Esophagus muscularis mucosa (tissue), 3 donors: ENCODE data around the gene CDH16.

ENCODE experiments used
- POLR2A ChIP-seq: fragments of 450-650 bp; IDR thresholded peaks from one replicate; pipeline ENCODE4 v1.6.1; 2017; ENCODE audit warnings: antibody characterized with exemption, moderate library complexity, mild to moderate bottlenecking, low read depth
- POLR2AphosphoS5 ChIP-seq, 2 donors: sonication (generic); formaldehyde crosslinking; IDR thresholded peaks; one replicate each; pipeline ENCODE4 v1.6.1; 2017; ENCODE audit warnings: antibody characterized with exemption in 2 of 2
- TF ChIP-seq, protein P1 (sequence below), 3 experiments: fragments of 200-600 bp in 2 of 3; fragments of 450-650 bp in 1 of 3; sonication (generic) in 2 of 3; IDR thresholded peaks; one replicate each; pipeline ENCODE4 v1.5.1; 2017 to 2019; ENCODE audit warnings: antibody characterized with exemption in 3 of 3, mild to moderate bottlenecking in 2 of 3, moderate library complexity in 1 of 3

DNA sequence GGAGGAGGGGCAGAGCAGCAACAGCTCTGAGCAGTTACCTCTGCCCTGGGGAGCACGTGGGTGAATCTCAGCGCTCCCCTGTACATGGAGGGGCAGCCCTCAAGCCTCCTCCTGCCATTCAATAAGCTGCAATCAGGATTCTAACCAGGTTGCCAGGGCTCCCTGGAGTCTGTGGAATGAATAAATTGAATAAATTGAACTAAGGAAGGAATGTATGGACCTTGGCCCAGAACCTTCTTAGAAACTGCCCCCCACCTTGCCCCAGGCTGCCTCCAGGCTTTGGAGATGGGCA lies 1.6 kb upstream of the CDH16 start:
- TF ChIP-seq, protein P1, sequence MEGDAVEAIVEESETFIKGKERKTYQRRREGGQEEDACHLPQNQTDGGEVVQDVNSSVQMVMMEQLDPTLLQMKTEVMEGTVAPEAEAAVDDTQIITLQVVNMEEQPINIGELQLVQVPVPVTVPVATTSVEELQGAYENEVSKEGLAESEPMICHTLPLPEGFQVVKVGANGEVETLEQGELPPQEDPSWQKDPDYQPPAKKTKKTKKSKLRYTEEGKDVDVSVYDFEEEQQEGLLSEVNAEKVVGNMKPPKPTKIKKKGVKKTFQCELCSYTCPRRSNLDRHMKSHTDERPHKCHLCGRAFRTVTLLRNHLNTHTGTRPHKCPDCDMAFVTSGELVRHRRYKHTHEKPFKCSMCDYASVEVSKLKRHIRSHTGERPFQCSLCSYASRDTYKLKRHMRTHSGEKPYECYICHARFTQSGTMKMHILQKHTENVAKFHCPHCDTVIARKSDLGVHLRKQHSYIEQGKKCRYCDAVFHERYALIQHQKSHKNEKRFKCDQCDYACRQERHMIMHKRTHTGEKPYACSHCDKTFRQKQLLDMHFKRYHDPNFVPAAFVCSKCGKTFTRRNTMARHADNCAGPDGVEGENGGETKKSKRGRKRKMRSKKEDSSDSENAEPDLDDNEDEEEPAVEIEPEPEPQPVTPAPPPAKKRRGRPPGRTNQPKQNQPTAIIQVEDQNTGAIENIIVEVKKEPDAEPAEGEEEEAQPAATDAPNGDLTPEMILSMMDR (IDR thresholded peaks at IDR 0.05): no peak
- TF ChIP-seq POLR2AphosphoS5 (IDR thresholded peaks at IDR 0.05) (no peak), POLR2A (no peak)
